CD14-positive monocyte (primary cell): ENCODE data around the gene MMP28. TPM values are rescaled to one million over a fixed set of nuclear protein-coding genes. Genes with fewer than 3 reads are reported as not detected.

Experiments used
- DNase-seq, 3 donors: peaks; one replicate each; pipeline ENCODE4 v3.0.0-alpha.2; 2011 to 2022
- H2AFZ ChIP-seq: 2 replicates; pipeline ENCODE4 v1.6.0; 2012; ENCODE audit warnings: mild to moderate bottlenecking, low read depth, low read length, inconsistent platforms; ENCODE audit not compliant: insufficient read depth, poor library complexity, severe bottlenecking
- H3K27ac ChIP-seq, 2 donors: 1 replicate in 1 of 2; 2 replicates in 1 of 2; pipeline ENCODE4 v1.5.1; 2012 to 2013; ENCODE audit warnings: low read length in 2 of 2, control low read depth in 1 of 2, inconsistent platforms in 1 of 2, low read depth in 1 of 2, mild to moderate bottlenecking in 1 of 2
- H3K27me3 ChIP-seq, 2 donors: one replicate each; pipeline versions ENCODE4 v1.6.0 to v1.6.1; 2011 to 2013; ENCODE audit warnings: low read length in 2 of 2; ENCODE audit not compliant: control insufficient read depth in 2 of 2, insufficient read depth in 2 of 2
- H3K36me3 ChIP-seq, 2 donors: replicated peaks in 1 of 2; 1 replicate in 1 of 2; 2 replicates in 1 of 2; pipeline versions ENCODE4 v1.5.1 to v1.6.1; 2012 to 2013; ENCODE audit warnings: low read length in 2 of 2, control low read depth in 1 of 2, inconsistent platforms in 1 of 2, mild to moderate bottlenecking in 1 of 2; ENCODE audit not compliant: insufficient read depth in 2 of 2, control insufficient read depth in 1 of 2
- H3K4me1 ChIP-seq, 2 donors: 1 replicate in 1 of 2; 2 replicates in 1 of 2; pipeline versions ENCODE4 v1.5.1 to v1.6.1; 2012 to 2013; ENCODE audit warnings: low read length in 2 of 2, control low read depth in 1 of 2, inconsistent platforms in 1 of 2, mild to moderate bottlenecking in 1 of 2, moderate library complexity in 1 of 2; ENCODE audit not compliant: insufficient read depth in 2 of 2, control insufficient read depth in 1 of 2
- H3K4me2 ChIP-seq: replicated peaks from 2 replicates; pipeline ENCODE3; 2012; ENCODE audit warnings: low read length, moderate library complexity, mild to moderate bottlenecking; ENCODE audit not compliant: poor library complexity, severe bottlenecking; ENCODE audit errors: extremely low read depth
- H3K4me3 ChIP-seq, 3 experiments: fragments of 200-600 bp in 1 of 3; sonication (generic) in 1 of 3; replicated peaks in 1 of 3; 1 replicate in 2 of 3; 2 replicates in 1 of 3; pipeline ENCODE4 v1.5.1; 2011 to 2013; ENCODE audit warnings: low read length in 3 of 3, mild to moderate bottlenecking in 3 of 3, control low read depth in 2 of 3, low read depth in 2 of 3, inconsistent platforms in 1 of 3, moderate library complexity in 1 of 3
- H3K79me2 ChIP-seq: 2 replicates; pipeline ENCODE4 v1.6.0; 2012; ENCODE audit warnings: mild to moderate bottlenecking, control low read depth, inconsistent platforms, low read length, moderate library complexity; ENCODE audit not compliant: insufficient read depth
- H3K9ac ChIP-seq: 2 replicates; pipeline ENCODE4 v1.6.0; 2017; ENCODE audit warnings: low read length, mild to moderate bottlenecking; ENCODE audit not compliant: insufficient read depth, poor library complexity, severe bottlenecking
- H3K9me3 ChIP-seq, 2 donors: replicated peaks in 1 of 2; 1 replicate in 1 of 2; 2 replicates in 1 of 2; pipeline versions ENCODE4 v1.5.1 to v1.6.1; 2012 to 2013; ENCODE audit warnings: low read length in 2 of 2, control low read depth in 1 of 2; ENCODE audit not compliant: control insufficient read depth in 1 of 2, insufficient read depth in 1 of 2
- H4K20me1 ChIP-seq: 2 replicates; pipeline ENCODE4 v1.6.0; 2012; ENCODE audit warnings: mild to moderate bottlenecking, low read length, control low read depth, moderate library complexity; ENCODE audit not compliant: insufficient read depth
- H3K27ac Mint-ChIP-seq, 7 donors: one replicate each; pipeline ENCODE4 v1.8.0; 2020; ENCODE audit warnings: mild to moderate bottlenecking in 7 of 7, mixed read lengths in 7 of 7, moderate library complexity in 6 of 7, inconsistent platforms in 2 of 7
- H3K27me3 Mint-ChIP-seq, 3 donors: one replicate each; pipeline ENCODE4 v1.8.0; 2021 to 2022; ENCODE audit warnings: low read depth in 3 of 3, mild to moderate bottlenecking in 3 of 3, mixed read lengths in 3 of 3, moderate library complexity in 3 of 3, inconsistent platforms in 1 of 3
- H3K36me3 Mint-ChIP-seq, 2 donors: one replicate each; pipeline ENCODE4 v1.8.0; 2020; ENCODE audit warnings: mixed read lengths in 2 of 2, inconsistent platforms in 1 of 2, mild to moderate bottlenecking in 1 of 2
- H3K4me1 Mint-ChIP-seq: one replicate; pipeline ENCODE4 v1.8.0; 2020; ENCODE audit warnings: mild to moderate bottlenecking, mixed read lengths
- H3K4me3 Mint-ChIP-seq, 2 donors: one replicate each; pipeline ENCODE4 v1.8.0; 2020; ENCODE audit warnings: mild to moderate bottlenecking in 2 of 2, mixed read lengths in 2 of 2, moderate library complexity in 1 of 2
- H3K9me3 Mint-ChIP-seq, 7 donors: one replicate each; pipeline ENCODE4 v1.8.0; 2020 to 2022; ENCODE audit warnings: mixed read lengths in 7 of 7, mild to moderate bottlenecking in 6 of 7, moderate library complexity in 6 of 7, inconsistent platforms in 2 of 7
- CTCF ChIP-seq: fragments of 200-600 bp; IDR thresholded peaks from one replicate; pipeline ENCODE4 v1.8.0; 2022; ENCODE audit warnings: antibody characterized with exemption, mild to moderate bottlenecking
- WGBS: methylation state at CpG from one replicate; pipeline ENCODE4 v1.1.5; 2013; ENCODE audit warnings: missing lambda C conversion rate; ENCODE audit not compliant: insufficient coverage; 5-methylcytosine and 5-hydroxymethylcytosine counted together
- intact Hi-C, 2 donors: fragments of 100-400 bp; cut with micrococcal nuclease; formaldehyde crosslinking; loops; one replicate each; pipeline versions ENCODE4 v1.15.0 to v1.15.1; 2023
- polyA plus RNA-seq, 3 donors: library from polyadenylated mRNA; depleted of rRNA in 1 of 3; unstranded in 2 of 3; stranded (reverse) in 1 of 3; fragments of 300-500 nt in 2 of 3; fragments of >200 nt in 1 of 3; fragmentation: Illumina TruSeq in 2 of 3; gene quantifications; 1 replicate in 2 of 3; 2 replicates in 1 of 3; pipeline ENCODE4 v1.2.3, GENCODE V29; 2012 to 2021

The MMP28 gene
- polyA plus RNA-seq, 3 donors = not detected

DNA sequence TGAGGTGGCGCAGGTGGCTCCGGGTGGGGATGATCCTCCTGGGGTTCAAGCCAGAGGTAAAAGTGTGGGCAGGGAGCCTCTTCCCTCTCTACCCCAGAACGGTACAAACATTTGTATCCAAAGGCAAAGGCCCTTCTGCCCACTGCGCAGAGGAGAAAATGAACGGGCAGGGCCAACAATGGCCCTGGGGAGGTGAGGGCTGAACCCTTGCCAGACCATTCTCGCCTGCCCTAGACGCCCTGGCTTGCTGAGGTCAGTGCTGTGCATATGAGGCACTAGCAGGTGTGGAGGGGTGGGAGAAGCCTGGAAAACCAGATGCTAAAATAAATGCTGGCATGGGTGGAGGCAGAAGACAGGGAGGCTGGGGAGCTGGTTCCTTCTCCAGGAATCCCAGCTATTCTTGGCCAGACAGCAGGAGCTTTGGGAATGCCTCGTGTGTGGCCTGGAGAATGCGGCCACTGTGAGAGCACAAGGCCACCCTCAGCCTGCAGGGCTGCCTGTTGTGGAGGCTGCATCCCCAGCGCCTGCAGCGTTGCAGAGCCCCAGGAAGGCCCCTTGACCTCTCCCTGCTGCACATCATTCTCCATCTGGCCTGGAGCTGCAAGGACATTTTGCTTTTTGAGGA lies 30.2 kb downstream of the MMP28 start:
- Histone ChIP-seq H3K79me2 (no peaks in the 10 kb centered on the region), H3K36me3 (no peaks in the 10 kb centered on the region), H3K4me2 (peak overlapping the region; percentile 92), H3K27ac (no peak overlapping the region), H3K27me3 (peaks cover 3 to 17% of the 10 kb centered on the region in 2 donors), H2AFZ (peak overlapping the region; percentile 89), H3K4me1 (peaks cover 9 to 13% of the 10 kb centered on the region in 2 donors), H4K20me1 (no peaks in the 10 kb centered on the region), H3K9ac (no peak overlapping the region), H3K9me3 (no peaks in the 10 kb centered on the region), H3K4me3 (no peak overlapping the region)
- peak overlapping the region; percentile 83 to 97 for H3K4me3 Mint-ChIP-seq
- no peak for TF ChIP-seq CTCF
- no peak overlapping the region for H3K27ac Mint-ChIP-seq
- H3K36me3 Mint-ChIP-seq = no peaks in the 10 kb centered on the region
- intact Hi-C loops = loop anchor here (2.0 kb wide), 2 partner anchors 40 to 44 kb away; partner anchors contain the start of gene TAF15 (in 1 of the 2)
- peaks cover 0 to 4% (median 2%) of the 10 kb centered on the region in 7 donors for H3K9me3 Mint-ChIP-seq
- WGBS = 92% methylated on average over 7 of the region's 11 CpGs
- peaks cover 9% of the 10 kb centered on the region for H3K4me1 Mint-ChIP-seq
- H3K27me3 Mint-ChIP-seq = peaks cover 21 to 31% (median 27%) of the 10 kb centered on the region in 3 donors
- DNase-seq = no peak

DNA sequence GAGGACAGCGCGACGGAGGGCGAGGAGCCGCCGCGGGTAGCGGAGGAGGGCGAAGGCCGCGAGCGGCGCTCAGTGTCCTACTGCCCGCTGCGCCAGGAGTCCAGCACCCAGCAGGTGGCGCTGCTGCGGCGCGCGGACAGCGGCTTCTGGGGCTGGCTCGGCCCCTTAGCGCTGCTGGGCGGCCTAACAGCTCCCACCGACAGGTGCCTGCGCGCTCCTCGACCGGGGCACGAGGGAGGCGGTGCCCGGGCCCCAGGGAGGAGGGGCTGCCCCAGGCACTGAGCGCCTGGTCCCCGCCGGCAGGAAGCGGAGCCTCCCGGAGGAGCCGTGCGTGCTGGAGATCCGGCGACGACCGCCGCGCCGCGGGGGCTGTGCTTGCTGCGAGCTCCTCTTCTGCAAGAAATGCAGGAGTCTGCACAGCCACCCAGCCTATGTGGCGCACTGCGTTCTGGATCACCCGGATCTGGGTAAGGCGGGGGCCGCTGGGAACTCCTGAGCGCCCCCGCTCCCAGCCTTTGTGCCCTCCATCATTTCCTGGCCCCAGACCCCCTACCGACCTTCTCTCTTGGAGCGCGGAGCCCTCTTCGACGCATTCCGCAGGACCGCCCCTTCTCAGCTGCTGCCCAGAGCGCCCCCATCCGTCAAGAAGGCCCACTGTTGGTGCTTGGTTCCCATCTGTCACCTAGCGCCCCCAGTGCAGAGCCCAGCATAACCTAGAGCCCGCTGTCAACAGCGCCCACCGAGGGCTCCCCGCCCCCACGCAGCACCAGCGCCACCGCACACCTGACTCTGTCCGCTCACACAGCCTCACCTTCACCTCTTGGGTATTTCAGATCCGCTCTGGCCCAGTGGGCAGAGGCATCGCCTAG lies 31.1 kb downstream of the MMP28 start:
- under 1% methylated on average over 72 of the region's 75 CpGs for WGBS
- H3K9ac ChIP-seq = peak overlapping the region; percentile 63
- intact Hi-C loops = loop anchor here (2.0 kb wide), 2 partner anchors 40 to 44 kb away; partner anchors contain the start of gene TAF15 (in 1 of the 2)

More for the DNA sequence above, 31.1 kb downstream of the MMP28 start:
- Histone ChIP-seq H4K20me1 (no peaks in the 10 kb centered on the region), H3K9me3 (no peaks in the 10 kb centered on the region), H3K27ac (no peak overlapping the region), H3K79me2 (no peaks in the 10 kb centered on the region), H3K27me3 (peaks cover 3 to 17% of the 10 kb centered on the region in 2 donors), H3K4me3 (peak overlapping the region; percentile 41 to 76 (median 43)), H3K4me1 (peaks cover 9 to 13% of the 10 kb centered on the region in 2 donors), H2AFZ (peak overlapping the region; percentile 89), H3K36me3 (no peaks in the 10 kb centered on the region), H3K4me2 (peak overlapping the region; percentile 92)
- DNase-seq = peak; percentile 80 to 85 (median 80)
- peaks cover 0 to 4% (median 0%) of the 10 kb centered on the region in 7 donors for H3K9me3 Mint-ChIP-seq
- H3K4me1 Mint-ChIP-seq = peaks cover 9% of the 10 kb centered on the region
- H3K27me3 Mint-ChIP-seq = peaks cover 19 to 31% (median 30%) of the 10 kb centered on the region in 3 donors
- no peaks in the 10 kb centered on the region for H3K36me3 Mint-ChIP-seq
- H3K27ac Mint-ChIP-seq = peak overlapping the region in 1 of 7 donors; percentile 41
- H3K4me3 Mint-ChIP-seq = peak overlapping the region; percentile 83 to 97
- TF ChIP-seq CTCF = peak; percentile 97
